SU-DHL-6 (cell line): ENCODE data around the gene PSTPIP1.

Experiments
- H2AFZ ChIP-seq: fragments of 200-600 bp; sonication (generic); 2 replicates; pipeline ENCODE4 v1.6.1; 2014; ENCODE audit warnings: low read depth, mild to moderate bottlenecking, moderate library complexity, mixed read lengths, antibody characterized with exemption, low read length; ENCODE audit not compliant: severe bottlenecking
- H3F3A ChIP-seq: fragments of 200-600 bp; shearing (Covaris generic); 2 replicates; pipeline ENCODE4 v1.6.0; 2016; ENCODE audit warnings: antibody characterized with exemption, mild to moderate bottlenecking; ENCODE audit not compliant: insufficient read depth
- H3K27ac ChIP-seq: fragments of 200-600 bp; sonication (generic); 2 replicates; pipeline ENCODE4 v1.5.1; 2016; ENCODE audit warnings: low read depth, mild to moderate bottlenecking, low read length, moderate library complexity, mixed read lengths
- H3K27me3 ChIP-seq: fragments of 200-600 bp; sonication (generic), shearing (Covaris generic); 2 replicates; pipeline ENCODE4 v1.6.0; 2014; ENCODE audit warnings: mild to moderate bottlenecking, low read length
- H3K36me3 ChIP-seq: fragments of 200-600 bp; sonication (generic); 2 replicates; pipeline ENCODE4 v1.6.1; 2014; ENCODE audit warnings: mild to moderate bottlenecking, low read length, mixed read lengths
- H3K4me2 ChIP-seq: fragments of 300-600, 200-600 bp; shearing (Covaris generic), sonication (generic); 2 replicates; pipeline ENCODE4 v1.6.0; 2014; ENCODE audit warnings: low read length, low read depth, mild to moderate bottlenecking; ENCODE audit not compliant: poor library complexity, severe bottlenecking
- H3K4me3 ChIP-seq: fragments of 200-600 bp; sonication (generic); 2 replicates; pipeline ENCODE4 v1.5.1; 2014; ENCODE audit warnings: antibody characterized with exemption, low read length, mild to moderate bottlenecking, mixed read lengths; ENCODE audit not compliant: insufficient read depth, poor library complexity, severe bottlenecking
- H3K79me2 ChIP-seq: fragments of 200-600 bp; sonication (generic); 2 replicates; pipeline ENCODE4 v1.6.1; 2014; ENCODE audit warnings: mild to moderate bottlenecking, low read length, moderate library complexity; ENCODE audit not compliant: insufficient read depth
- H3K9ac ChIP-seq: fragments of 200-600 bp; sonication (generic); 2 replicates; pipeline ENCODE4 v1.7.0; 2014; ENCODE audit warnings: mild to moderate bottlenecking, low read length
- H3K9me2 ChIP-seq: fragments of 200-600 bp; sonication (generic); replicated peaks from 2 replicates; pipeline ENCODE4 v1.6.1; 2014; ENCODE audit warnings: low read length; ENCODE audit not compliant: insufficient read depth
- H3K9me3 ChIP-seq: fragments of 200-600 bp; sonication (generic); 2 replicates; pipeline ENCODE4 v1.6.1; 2014; ENCODE audit warnings: low read length, mixed read lengths; ENCODE audit not compliant: insufficient read depth
- H4K20me1 ChIP-seq: fragments of 200-600 bp; sonication (generic); 2 replicates; pipeline ENCODE4 v1.6.1; 2014; ENCODE audit warnings: low read depth, mild to moderate bottlenecking, antibody characterized with exemption, low read length, moderate library complexity, mixed read lengths
- EZH2phosphoT487 ChIP-seq: fragments of 200-600 bp; sonication (generic), shearing (Covaris generic); conservative IDR thresholded peaks from 2 replicates; pipeline ENCODE4 v1.6.1; 2018; ENCODE audit warnings: mild to moderate bottlenecking, antibody characterized with exemption, low read length, moderate library complexity, mixed read lengths
- TF ChIP-seq, protein P1 (sequence below): fragments of 200-600 bp; sonication (generic); IDR thresholded peaks from one replicate; pipeline ENCODE4 v1.5.1; 2017; ENCODE audit warnings: antibody characterized with exemption, mild to moderate bottlenecking, low read length, moderate library complexity; ENCODE audit not compliant: insufficient read depth, poor library complexity, severe bottlenecking

Gene PSTPIP1

DNA sequence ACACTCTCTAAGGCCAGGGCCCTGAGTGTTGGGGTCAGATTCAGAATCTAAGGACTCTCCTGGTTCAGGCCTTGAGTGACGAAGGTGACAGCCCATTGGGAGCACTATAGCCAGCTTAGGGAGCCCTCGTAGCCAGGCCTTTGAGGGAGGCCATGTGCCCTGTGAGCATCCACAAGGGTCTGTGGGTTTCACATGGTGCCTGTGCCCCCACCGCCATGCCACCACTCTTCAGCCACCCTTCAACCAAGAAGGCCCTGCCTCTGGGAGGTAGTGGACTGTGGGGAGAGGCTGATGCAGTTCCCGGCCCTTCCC lies 38.4 kb downstream of the PSTPIP1 start:
- Histone ChIP-seq H3K36me3 (no peaks in the 10 kb centered on the region), H3K4me2 (no peak overlapping the region), H3K9me3 (no peaks in the 10 kb centered on the region), H3K9ac (no peak overlapping the region), H2AFZ (no peak overlapping the region), H3K4me3 (no peak overlapping the region), H3K27me3 (no peaks in the 10 kb centered on the region), H3K9me2 (no peaks in the 10 kb centered on the region), H3K27ac (no peak overlapping the region), H3F3A (no peaks in the 10 kb centered on the region), H4K20me1 (no peaks in the 10 kb centered on the region), H3K79me2 (no peaks in the 10 kb centered on the region)
- TF ChIP-seq EZH2phosphoT487 = no peak
- TF ChIP-seq, protein P1, sequence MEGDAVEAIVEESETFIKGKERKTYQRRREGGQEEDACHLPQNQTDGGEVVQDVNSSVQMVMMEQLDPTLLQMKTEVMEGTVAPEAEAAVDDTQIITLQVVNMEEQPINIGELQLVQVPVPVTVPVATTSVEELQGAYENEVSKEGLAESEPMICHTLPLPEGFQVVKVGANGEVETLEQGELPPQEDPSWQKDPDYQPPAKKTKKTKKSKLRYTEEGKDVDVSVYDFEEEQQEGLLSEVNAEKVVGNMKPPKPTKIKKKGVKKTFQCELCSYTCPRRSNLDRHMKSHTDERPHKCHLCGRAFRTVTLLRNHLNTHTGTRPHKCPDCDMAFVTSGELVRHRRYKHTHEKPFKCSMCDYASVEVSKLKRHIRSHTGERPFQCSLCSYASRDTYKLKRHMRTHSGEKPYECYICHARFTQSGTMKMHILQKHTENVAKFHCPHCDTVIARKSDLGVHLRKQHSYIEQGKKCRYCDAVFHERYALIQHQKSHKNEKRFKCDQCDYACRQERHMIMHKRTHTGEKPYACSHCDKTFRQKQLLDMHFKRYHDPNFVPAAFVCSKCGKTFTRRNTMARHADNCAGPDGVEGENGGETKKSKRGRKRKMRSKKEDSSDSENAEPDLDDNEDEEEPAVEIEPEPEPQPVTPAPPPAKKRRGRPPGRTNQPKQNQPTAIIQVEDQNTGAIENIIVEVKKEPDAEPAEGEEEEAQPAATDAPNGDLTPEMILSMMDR = no peak

DNA sequence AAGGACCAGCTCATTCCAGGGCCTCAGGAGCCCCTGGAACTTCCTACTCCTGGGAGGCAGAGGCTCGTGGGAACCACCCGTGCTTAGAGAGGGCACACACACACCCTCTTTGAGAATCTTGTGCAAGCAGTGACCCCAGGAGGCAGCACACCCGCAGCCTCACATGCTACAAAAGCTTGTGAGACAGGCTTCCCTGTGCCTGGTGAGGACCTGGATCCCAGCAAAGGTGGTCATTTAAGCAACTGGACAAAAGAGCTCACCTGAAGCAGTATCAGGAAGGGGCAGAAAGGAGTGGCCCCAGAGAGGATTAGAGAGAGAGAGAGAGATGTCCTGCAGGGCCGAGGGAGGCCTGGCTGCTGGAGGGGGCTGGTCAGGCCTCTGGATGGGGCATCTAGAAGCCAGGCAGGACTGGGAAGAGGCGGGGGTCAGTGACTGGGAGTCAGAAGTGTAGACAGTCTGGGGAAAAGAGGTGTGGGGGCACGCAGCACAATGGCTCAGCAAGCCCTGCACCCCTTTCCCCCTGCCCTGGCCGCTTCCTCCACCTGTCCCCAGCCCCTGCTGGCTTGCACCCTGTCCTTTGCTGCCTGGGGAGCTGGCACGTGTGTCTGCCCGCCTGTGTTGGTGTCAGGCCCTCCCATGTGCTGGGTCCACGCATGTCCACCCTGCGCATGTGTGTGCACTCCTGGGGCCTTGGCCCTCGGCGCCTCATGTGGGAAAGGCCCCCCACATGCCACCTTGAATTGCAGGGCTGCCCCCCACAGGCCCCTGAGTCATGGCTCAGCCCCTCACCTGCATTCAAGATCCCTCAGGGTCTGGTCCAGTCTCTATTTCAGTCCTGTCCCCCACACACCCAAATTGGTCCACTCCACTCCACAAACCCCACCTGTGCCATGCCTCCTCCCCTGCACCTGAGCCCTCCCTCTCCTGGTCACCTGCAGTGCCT lies 39.1 kb downstream of the PSTPIP1 start:
- no peaks in the 10 kb centered on the region for H4K20me1 ChIP-seq
- H3F3A ChIP-seq = no peaks in the 10 kb centered on the region
- H3K9me2 ChIP-seq = no peaks in the 10 kb centered on the region
- H3K36me3 ChIP-seq = no peaks in the 10 kb centered on the region
- TF ChIP-seq, protein P1 = no peak
- no peak for TF ChIP-seq EZH2phosphoT487
- no peaks in the 10 kb centered on the region for H3K9me3 ChIP-seq
- no peak overlapping the region for H3K9ac ChIP-seq
- H3K27me3 ChIP-seq = no peaks in the 10 kb centered on the region
- no peaks in the 10 kb centered on the region for H3K79me2 ChIP-seq
- H3K4me3 ChIP-seq = no peak overlapping the region
- no peak overlapping the region for H2AFZ ChIP-seq
- H3K27ac ChIP-seq = no peak overlapping the region
- no peak overlapping the region for H3K4me2 ChIP-seq

DNA sequence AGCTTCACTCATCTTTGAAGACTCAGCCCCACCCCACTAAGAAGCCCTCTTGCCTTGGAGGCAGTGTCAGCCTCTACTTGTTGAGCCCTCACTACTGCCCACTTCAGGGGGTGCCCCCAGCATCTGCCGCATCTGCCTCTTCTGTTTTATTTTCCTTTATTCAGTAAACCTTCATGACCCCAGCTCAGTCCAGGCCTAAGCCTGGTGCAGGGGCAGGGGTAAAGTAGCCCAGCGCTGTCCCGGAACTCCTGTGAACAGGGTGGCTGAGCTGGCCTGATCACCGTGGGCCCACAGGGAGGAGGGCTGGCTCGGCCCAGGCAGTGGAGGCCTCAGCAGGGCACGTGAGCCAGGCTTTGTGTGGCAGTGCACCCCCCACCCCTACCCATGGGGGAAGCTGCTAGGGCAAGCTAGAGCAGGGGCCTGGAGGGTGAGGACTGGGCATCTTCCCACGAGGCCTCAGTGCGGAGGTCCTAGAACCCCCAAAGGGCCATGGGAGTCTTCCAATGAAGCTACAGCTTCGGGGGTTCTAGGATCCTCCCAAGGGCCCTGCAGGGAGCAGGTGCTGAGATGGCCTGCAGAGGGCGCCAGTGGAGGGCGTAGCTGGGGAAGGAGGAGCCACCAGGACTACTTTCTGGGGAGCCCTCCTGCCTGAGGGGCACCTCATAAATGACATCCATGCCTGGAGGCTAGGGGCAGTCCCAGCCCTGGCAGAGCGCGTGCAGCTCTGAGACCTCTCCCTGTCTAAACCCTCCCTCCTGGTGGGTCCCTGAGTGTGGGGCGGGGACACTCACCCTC lies 40.0 kb downstream of the PSTPIP1 start:
- TF ChIP-seq, protein P1 = peak; percentile 73
- TF ChIP-seq EZH2phosphoT487 = no peak
- H4K20me1 ChIP-seq = no peaks in the 10 kb centered on the region
- H3K4me2 ChIP-seq = no peak overlapping the region
- H3K79me2 ChIP-seq = no peaks in the 10 kb centered on the region
- no peak overlapping the region for H3K9ac ChIP-seq
- no peak overlapping the region for H3K4me3 ChIP-seq
- H2AFZ ChIP-seq = no peak overlapping the region
- no peak overlapping the region for H3K27ac ChIP-seq
- no peaks in the 10 kb centered on the region for H3K9me2 ChIP-seq
- no peaks in the 10 kb centered on the region for H3K9me3 ChIP-seq
- H3F3A ChIP-seq = no peaks in the 10 kb centered on the region
- no peaks in the 10 kb centered on the region for H3K36me3 ChIP-seq
- H3K27me3 ChIP-seq = no peaks in the 10 kb centered on the region
